GM19240 (cell line): ENCODE measurements around the gene SPARC.
"Not testable (repeated sequence)": the region's sequence is repeated elsewhere in the genome, so short reads cannot be mapped to it uniquely, and the experiment has no call there.

Experiments
- DNase-seq: peaks from one replicate; pipeline ENCODE4 v3.0.0; 2011; ENCODE audit warnings: low spot score; ENCODE audit not compliant: insufficient read length

SPARC gene

DNA sequence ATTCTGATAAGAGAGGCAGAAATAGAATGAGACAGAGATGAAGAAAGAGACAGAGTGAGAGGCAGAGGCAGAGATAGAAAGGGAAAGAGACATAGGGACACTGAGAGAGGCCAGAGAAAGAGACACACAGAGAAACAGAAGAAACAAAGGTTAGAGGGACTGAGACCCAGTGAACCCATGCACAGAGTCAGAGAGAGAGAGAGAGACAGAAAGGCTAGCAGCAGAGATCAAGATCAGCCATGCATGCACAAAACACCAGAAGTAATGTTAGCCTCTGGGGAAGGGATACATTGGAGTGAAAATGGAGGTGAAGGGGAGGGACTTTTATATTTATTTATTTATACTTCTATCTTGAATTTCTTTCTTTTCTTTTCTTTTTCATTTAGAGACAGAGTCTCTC lies 14.1 kb upstream of the SPARC start:
- DNase-seq = no peak

- no peak for DNase-seq
Observed at GRCh38 chr5:151700296-151700695, 13.6 kb upstream of the SPARC start.

- DNase-seq = no peak
Observed at GRCh38 chr5:151699071-151699901, 12.6 kb upstream of the SPARC start.

DNA sequence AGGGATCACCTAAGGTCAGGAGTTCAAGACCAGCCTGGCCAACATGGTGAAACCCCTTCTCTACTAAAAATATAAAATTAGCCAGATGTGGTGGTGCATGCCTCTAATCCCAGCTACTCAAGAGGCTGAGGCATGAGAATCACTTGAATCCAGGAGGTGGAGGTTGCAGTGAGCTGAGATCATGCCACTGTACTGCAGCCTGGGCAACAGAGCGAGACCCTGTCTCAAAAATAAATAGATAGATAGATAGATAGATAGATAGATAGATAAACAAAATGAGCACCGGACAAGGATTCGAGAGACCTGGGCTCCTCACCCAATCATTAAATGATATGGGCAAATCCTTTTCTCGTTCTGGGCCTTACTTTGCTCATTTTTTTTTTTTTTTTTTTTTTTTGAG lies 11.4 kb upstream of the SPARC start:
- DNase-seq = not testable (repeated sequence)

- no peak for DNase-seq
Observed at GRCh38 chr5:151697452-151697851, 10.7 kb upstream of the SPARC start.

DNA sequence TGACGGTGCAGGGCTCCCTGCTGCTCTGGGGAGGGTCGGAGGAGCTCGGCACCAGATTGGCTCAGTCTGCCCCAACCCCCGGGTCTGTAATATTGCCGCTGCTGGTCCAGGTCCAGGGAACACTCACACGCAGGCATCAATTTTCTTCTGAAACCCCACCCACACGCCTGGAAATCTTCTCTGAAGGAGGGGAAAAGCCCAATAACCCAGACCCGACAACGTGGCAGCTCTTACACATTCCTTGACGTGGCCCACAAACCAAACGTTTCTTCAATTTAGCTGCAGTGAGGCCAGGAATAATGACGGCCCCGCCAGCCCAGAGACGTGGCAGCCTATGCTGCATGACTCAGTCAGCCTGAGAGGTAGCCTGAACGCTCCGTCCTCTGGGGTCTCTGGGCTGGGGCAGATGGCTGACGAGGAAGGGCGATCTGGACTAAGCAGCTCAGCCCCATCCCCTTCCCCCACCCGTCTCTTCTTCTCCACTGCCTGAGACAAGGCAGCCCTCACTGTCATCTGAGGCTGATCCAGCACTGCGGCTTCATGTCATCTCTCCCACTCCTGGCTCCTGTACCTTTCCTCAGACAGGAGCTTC lies 9.9 kb upstream of the SPARC start:
- DNase-seq = no peak

GRCh38 chr5:151695464-151695863 lies 8.7 kb upstream of the SPARC start:
- no peak for DNase-seq

- no peak for DNase-seq
Observed at GRCh38 chr5:151694035-151694485, 7.3 kb upstream of the SPARC start.

DNA sequence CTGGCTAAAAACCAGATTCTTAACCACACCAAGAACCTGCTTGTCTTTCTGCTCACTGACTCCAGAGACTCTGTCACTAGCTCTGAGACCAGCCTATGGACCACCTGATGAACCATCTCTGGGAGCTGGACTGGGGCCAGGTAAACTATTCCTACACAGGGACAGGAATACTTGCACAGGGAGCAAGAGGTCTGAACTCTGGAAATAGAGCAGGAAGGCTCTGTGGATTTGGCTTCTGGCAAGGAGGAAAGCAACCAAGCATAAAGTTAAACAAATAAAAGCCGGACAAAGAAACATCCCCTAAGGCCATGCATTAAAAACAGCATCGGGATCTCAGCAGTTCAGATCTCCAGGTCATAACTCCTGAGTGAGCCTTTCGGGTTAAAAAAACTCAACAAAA lies 5.6 kb upstream of the SPARC start:
- DNase-seq = no peak

- DNase-seq = no peak
Observed at GRCh38 chr5:151691706-151692105, 5.0 kb upstream of the SPARC start.

GRCh38 chr5:151689591-151689990 lies 2.9 kb upstream of the SPARC start:
- DNase-seq = not testable (repeated sequence)

DNA sequence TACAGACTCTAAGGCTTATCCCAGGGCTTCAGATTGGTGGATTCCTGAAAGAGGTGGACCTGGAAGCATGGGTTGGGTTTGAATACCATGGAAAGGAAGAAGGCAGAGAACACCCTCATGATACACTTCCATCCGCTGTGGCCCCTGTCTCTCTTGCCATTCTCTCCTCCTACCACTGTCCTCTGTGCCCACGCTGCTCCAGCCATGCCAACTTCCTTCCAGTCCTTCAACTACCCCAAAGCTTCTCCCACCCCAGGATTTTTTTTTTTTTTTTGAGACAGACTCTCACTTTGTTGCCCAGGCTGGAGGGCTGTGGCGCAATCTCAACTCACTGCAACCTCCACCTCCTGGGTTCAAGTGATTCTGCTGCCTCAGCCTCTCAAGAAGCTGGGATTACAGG lies 1.7 kb upstream of the SPARC start:
- no peak for DNase-seq

DNA sequence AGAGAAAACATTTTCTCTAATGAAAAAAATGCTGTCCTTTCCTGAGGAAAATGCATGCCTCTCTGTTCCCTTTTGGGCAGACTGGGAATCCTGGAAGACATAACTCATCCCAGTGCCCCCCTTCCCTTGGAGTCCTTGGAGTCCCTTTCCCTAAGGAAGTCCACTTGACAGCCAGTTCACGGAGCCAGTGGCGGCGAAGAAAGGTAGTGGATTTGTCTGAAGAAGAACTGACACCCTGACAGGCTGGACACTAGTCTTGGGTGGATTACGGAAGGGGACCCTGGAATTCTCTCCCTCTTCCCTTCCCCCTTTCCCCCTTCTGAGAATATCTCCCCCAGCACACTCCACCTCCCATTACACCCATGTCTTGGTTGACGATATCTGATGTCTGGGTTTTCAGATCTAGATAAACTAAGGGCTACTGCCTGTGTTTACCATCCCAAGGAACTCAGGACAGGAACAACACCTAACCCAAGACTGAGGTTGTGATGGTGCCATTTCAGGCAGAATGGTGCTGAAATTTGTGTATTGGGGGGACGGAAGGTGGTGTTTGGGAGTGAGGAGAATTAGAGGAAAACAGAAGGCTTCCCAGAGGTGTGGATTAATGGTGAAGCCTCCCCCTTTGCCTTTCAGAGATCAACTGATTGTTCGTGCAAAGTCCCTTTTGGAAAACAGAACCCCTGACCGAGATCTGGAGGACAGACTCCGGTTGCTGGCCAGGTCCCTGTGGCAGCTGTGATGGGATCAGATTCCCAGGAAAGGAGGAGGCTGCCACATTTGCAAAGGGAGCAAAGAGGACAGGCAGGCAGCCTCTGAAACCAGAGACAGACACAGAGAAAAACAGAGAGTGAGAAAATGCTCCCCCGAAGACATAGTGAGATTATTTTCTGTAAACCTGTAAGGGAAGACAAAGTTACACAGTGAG lies 704 bp downstream of the SPARC start:
- no peak for DNase-seq

DNA sequence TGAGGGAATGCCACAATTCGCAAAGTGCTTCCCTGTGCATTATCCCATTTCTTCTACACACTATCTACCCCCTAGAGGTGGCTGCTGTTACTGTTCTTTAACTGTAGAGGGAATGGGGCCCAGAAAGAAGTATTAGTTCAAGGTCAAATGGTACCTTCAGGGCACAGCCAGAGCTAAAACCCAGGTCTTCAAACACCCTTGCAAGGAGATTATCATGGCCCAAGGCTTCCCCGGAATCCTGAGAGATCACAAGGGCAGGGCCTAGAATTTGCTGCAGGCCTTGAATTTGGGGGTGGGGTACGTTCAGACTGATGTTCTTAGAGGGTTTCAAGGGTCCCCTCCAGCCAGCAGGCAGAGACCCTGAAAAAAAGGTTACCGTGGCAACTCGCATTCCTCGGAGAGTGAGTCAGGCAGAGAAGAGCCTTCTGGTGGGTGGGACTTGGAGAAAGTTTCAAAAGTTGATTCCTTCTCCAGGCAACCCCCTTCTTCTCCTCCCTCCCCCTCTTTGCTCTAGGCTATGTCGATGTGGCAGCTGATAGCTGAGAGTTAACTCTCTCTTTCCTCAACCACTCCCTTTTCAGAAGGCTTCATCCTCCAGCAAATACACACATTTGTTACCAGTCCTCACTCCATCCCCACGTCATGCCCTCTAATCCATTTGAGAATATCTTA lies 1.9 kb downstream of the SPARC start:
- DNase-seq = no peak

- no peak for DNase-seq
Observed at GRCh38 chr5:151683986-151684588, 2.6 kb downstream of the SPARC start.

GRCh38 chr5:151683444-151683843 lies 3.3 kb downstream of the SPARC start:
- DNase-seq = no peak

GRCh38 chr5:151682751-151683331 lies 3.9 kb downstream of the SPARC start:
- no peak for DNase-seq

DNA sequence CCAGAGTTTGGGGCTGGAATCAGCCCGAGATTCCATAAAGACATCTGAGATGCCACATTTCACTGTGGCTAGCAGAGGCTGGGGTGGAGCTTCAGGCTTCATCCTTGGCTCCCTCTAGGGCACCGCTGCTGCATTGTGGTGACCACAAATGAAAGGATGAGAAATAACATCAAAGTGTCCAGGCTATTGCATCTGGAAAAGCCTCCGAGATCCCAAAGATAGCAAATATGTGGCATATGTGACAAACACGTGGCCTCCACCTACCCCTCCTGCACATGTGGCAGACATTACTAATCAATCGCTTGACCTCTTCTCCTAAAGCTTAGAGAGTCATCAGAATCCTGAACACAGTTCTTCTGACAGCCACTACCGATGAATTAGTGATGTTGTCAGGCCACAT lies 4.5 kb downstream of the SPARC start:
- no peak for DNase-seq

- DNase-seq = no peak
Observed at GRCh38 chr5:151680944-151681427, 5.7 kb downstream of the SPARC start.

GRCh38 chr5:151680156-151680505 lies 6.6 kb downstream of the SPARC start:
- not testable (repeated sequence) for DNase-seq
